Keratinocyte (primary cell): ENCODE results near the gene PRKN. TPM values are rescaled to one million over a fixed set of nuclear protein-coding genes. Genes with fewer than 3 reads are reported as not detected.

Experiments used
- DNase-seq: peaks from one replicate; pipeline ENCODE4 v3.0.0-alpha.2; 2011; ENCODE audit warnings: low read depth, missing footprints, low spot score
- FAIRE-seq: peaks from 2 replicates; lab custom pipeline; 2011; peaks lifted over from hg19 to GRCh38; lab: Jason Lieb, UNC
- H2AFZ ChIP-seq: 2 replicates; pipeline ENCODE4 v1.6.0; 2012; ENCODE audit warnings: low read length, control low read depth, inconsistent platforms; ENCODE audit not compliant: control insufficient read depth
- H3K27ac ChIP-seq: 2 replicates; pipeline ENCODE4 v1.5.1; 2011; ENCODE audit warnings: low read length; ENCODE audit not compliant: control insufficient read depth, insufficient read depth
- H3K27me3 ChIP-seq: 3 replicates; pipeline ENCODE4 v1.6.0; 2011; ENCODE audit warnings: low read length; ENCODE audit not compliant: control insufficient read depth, insufficient read depth; ENCODE audit errors: extremely low read depth
- H3K36me3 ChIP-seq, 2 experiments: 2 replicates in 1 of 2; 3 replicates in 1 of 2; pipeline ENCODE4 v1.5.1; 2011; ENCODE audit warnings: low read length in 2 of 2, mild to moderate bottlenecking in 1 of 2; ENCODE audit not compliant: control insufficient read depth in 2 of 2, insufficient read depth in 2 of 2; ENCODE audit errors: extremely low read depth in 1 of 2
- H3K4me1 ChIP-seq: 3 replicates; pipeline ENCODE4 v1.5.1; 2011; ENCODE audit warnings: low read length; ENCODE audit not compliant: control insufficient read depth, insufficient read depth; ENCODE audit errors: extremely low read depth
- H3K4me2 ChIP-seq: 3 replicates; pipeline ENCODE4 v1.6.0; 2011; ENCODE audit warnings: low read depth, low read length; ENCODE audit not compliant: control insufficient read depth, insufficient read depth; ENCODE audit errors: extremely low read depth
- H3K4me3 ChIP-seq, 3 experiments: fragments of 200-600 bp in 1 of 3; sonication (generic) in 1 of 3; 2 replicates in 2 of 3; 3 replicates in 1 of 3; pipeline ENCODE4 v1.5.1; 2011 to 2016; ENCODE audit warnings: low read length in 3 of 3, mild to moderate bottlenecking in 3 of 3, control low read depth in 2 of 3, inconsistent platforms in 1 of 3, low read depth in 1 of 3, mixed read lengths in 1 of 3, mixed run types in 1 of 3, moderate library complexity in 1 of 3; ENCODE audit not compliant: control insufficient read depth in 2 of 3, insufficient read depth in 2 of 3; ENCODE audit errors: extremely low read depth in 1 of 3
- H3K79me2 ChIP-seq: 2 replicates; pipeline ENCODE4 v1.6.0; 2012; ENCODE audit warnings: low read length; ENCODE audit not compliant: control insufficient read depth, insufficient read depth
- H3K9ac ChIP-seq: 3 replicates; pipeline ENCODE4 v1.6.0; 2011; ENCODE audit warnings: low read length; ENCODE audit not compliant: control insufficient read depth, insufficient read depth; ENCODE audit errors: extremely low read depth
- H3K9me1 ChIP-seq: 3 replicates; pipeline ENCODE4 v1.6.0; 2011; ENCODE audit warnings: low read length; ENCODE audit not compliant: control insufficient read depth, insufficient read depth; ENCODE audit errors: extremely low read depth
- H3K9me3 ChIP-seq: 2 replicates; pipeline ENCODE4 v1.5.1; 2012; ENCODE audit warnings: low read depth, low read length; ENCODE audit not compliant: control insufficient read depth
- H4K20me1 ChIP-seq: 3 replicates; pipeline ENCODE4 v1.6.0; 2011; ENCODE audit warnings: low read length; ENCODE audit not compliant: control insufficient read depth, insufficient read depth; ENCODE audit errors: extremely low read depth
- EZH2 ChIP-seq: IDR thresholded peaks from one replicate; pipeline ENCODE4 v1.6.1; 2012; ENCODE audit warnings: inconsistent platforms, mild to moderate bottlenecking, low read length, moderate library complexity
- dilution Hi-C: fragments of 300-500 bp; cut with MboI; formaldehyde crosslinking; loops from one replicate; pipeline ENCODE4 v1.7.0; 2020; ENCODE audit warnings: low sequenced_read_pairs; ENCODE audit not compliant: extremely low pct_ligation_motif_present
- polyA plus RNA-seq, 5 experiments: library from polyadenylated mRNA; depleted of rRNA in 3 of 5; stranded (reverse) in 3 of 5; stranded (forward) in 1 of 5; unstranded in 1 of 5; fragments of >200 nt; gene quantifications; 1 replicate in 1 of 5; 2 replicates in 3 of 5; 3 replicates in 1 of 5; pipeline versions ENCODE4 v1.2.1 to v1.2.3, GENCODE V29; 2011 to 2012; ENCODE audit warnings: missing spikeins in 2 of 5, low read depth in 1 of 5, low replicate concordance in 1 of 5
- TF ChIP-seq, protein P1 (sequence below), 3 experiments: IDR thresholded peaks in 1 of 3; conservative IDR thresholded peaks in 1 of 3; optimal IDR thresholded peaks in 1 of 3; 2 replicates in 2 of 3; 3 replicates in 1 of 3; pipeline versions ENCODE3 to v1.5.1; 2011; ENCODE audit warnings: low read length in 3 of 3, mild to moderate bottlenecking in 3 of 3, moderate library complexity in 2 of 3, control low read depth in 1 of 3, inconsistent platforms in 1 of 3; ENCODE audit not compliant: insufficient read depth in 2 of 3; ENCODE audit errors: extremely low read depth in 1 of 3

The PRKN gene
- polyA plus RNA-seq, 1 donor (not counting 4 experiments of a cell fraction or from before 2014, with no cell fraction given), result 0.67 TPM

DNA sequence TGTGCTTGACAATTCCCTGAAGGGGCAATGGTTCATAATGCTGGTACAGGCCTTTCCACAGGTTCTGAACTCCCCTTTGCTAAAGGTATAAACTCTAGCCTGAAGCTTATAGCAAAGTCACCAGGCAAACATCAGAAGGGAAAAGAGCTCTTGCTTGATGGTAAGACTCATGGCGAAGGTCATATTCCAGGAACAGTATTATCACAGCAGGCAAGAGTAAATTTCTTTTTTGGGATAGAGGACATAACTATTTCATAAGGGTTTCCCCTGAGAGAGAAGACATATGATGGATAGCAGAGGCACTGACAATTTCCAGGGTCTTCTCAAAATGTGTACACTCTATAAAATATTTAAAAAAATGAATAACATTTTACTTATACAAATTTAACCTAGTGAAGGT, 86.8 kb downstream of the PRKN start:
- FAIRE-seq (no peak), DNase-seq (no peak)
- Histone ChIP-seq H3K9me1 (no peaks in the 10 kb centered on the region), H3K27ac (no peak overlapping the region), H4K20me1 (no peaks in the 10 kb centered on the region), H3K36me3 (no peaks in the 10 kb centered on the region), H2AFZ (no peak overlapping the region), H3K4me1 (no peaks in the 10 kb centered on the region), H3K9ac (no peak overlapping the region), H3K27me3 (no peaks in the 10 kb centered on the region), H3K79me2 (no peaks in the 10 kb centered on the region), H3K4me2 (no peak overlapping the region), H3K9me3 (no peaks in the 10 kb centered on the region), H3K4me3 (no peak overlapping the region)
- dilution Hi-C loops, result no loop called here
- no peak for TF ChIP-seq EZH2
- TF ChIP-seq, protein P1, sequence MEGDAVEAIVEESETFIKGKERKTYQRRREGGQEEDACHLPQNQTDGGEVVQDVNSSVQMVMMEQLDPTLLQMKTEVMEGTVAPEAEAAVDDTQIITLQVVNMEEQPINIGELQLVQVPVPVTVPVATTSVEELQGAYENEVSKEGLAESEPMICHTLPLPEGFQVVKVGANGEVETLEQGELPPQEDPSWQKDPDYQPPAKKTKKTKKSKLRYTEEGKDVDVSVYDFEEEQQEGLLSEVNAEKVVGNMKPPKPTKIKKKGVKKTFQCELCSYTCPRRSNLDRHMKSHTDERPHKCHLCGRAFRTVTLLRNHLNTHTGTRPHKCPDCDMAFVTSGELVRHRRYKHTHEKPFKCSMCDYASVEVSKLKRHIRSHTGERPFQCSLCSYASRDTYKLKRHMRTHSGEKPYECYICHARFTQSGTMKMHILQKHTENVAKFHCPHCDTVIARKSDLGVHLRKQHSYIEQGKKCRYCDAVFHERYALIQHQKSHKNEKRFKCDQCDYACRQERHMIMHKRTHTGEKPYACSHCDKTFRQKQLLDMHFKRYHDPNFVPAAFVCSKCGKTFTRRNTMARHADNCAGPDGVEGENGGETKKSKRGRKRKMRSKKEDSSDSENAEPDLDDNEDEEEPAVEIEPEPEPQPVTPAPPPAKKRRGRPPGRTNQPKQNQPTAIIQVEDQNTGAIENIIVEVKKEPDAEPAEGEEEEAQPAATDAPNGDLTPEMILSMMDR (optimal IDR thresholded peaks at IDR 0.05 in 1 of 3, IDR thresholded peaks at IDR 0.05 in 1 of 3, conservative IDR thresholded peaks at IDR 0.05 in 1 of 3; ENCODE audit: extremely low read depth in 1 of 3, insufficient read depth in 2 of 3, low read length in 3 of 3), result no peak

DNA sequence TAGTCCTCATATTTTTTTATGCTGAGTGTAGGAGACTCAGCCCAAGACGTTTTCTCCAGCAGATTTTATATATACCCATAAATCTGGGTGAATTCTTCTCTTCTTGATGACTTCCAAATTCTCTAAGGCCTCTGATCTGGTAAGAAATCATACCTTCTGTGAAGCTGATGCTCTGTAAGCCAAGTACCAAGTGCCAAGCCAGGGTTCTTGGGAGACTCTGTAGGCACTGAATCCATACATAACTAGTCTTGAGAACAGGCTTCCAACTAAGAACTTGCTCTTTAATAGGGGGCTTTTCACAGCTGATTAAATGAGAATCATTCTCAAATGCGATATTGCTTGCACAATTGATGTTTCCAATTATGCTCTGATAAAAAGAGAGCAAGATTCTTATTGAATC, 87.6 kb downstream of the PRKN start:
- Histone ChIP-seq H3K9me1 (no peaks in the 10 kb centered on the region), H3K27ac (no peak overlapping the region), H3K4me1 (no peaks in the 10 kb centered on the region), H3K27me3 (no peaks in the 10 kb centered on the region), H3K4me2 (no peak overlapping the region), H3K36me3 (no peaks in the 10 kb centered on the region), H3K9me3 (no peaks in the 10 kb centered on the region), H2AFZ (no peak overlapping the region), H3K9ac (no peak overlapping the region), H3K4me3 (no peak overlapping the region), H4K20me1 (no peaks in the 10 kb centered on the region), H3K79me2 (no peaks in the 10 kb centered on the region)
- TF ChIP-seq EZH2, result no peak
- TF ChIP-seq, protein P1 (optimal IDR thresholded peaks at IDR 0.05 in 1 of 3, IDR thresholded peaks at IDR 0.05 in 1 of 3, conservative IDR thresholded peaks at IDR 0.05 in 1 of 3; ENCODE audit: extremely low read depth in 1 of 3, insufficient read depth in 2 of 3, low read length in 3 of 3), result no peak
- DNase-seq, result no peak
- dilution Hi-C loops, result no loop called here
- FAIRE-seq, result no peak
